GM21423 (cell line): ENCODE results near the gene PCDHB16.
"Not testable (repeated sequence)": the region's sequence is repeated elsewhere in the genome, so short reads cannot be mapped to it uniquely, and the experiment has no call there.

Experiments
- ATAC-seq: cut with Tn5 transposase; IDR thresholded peaks from one replicate; pipeline ENCODE4 v1.9.1; 2021; ENCODE audit warnings: mild to moderate bottlenecking, moderate library complexity; ENCODE audit not compliant: unreplicated experiment

Gene PCDHB16

GRCh38 chr5:141182248-141182647, at the start of gene PCDHB16:
PCDHB16 (plus strand) TSS chr5:141182387; CDS start chr5:141182560, 173 bp downstream.
- ATAC-seq, result no peak

DNA sequence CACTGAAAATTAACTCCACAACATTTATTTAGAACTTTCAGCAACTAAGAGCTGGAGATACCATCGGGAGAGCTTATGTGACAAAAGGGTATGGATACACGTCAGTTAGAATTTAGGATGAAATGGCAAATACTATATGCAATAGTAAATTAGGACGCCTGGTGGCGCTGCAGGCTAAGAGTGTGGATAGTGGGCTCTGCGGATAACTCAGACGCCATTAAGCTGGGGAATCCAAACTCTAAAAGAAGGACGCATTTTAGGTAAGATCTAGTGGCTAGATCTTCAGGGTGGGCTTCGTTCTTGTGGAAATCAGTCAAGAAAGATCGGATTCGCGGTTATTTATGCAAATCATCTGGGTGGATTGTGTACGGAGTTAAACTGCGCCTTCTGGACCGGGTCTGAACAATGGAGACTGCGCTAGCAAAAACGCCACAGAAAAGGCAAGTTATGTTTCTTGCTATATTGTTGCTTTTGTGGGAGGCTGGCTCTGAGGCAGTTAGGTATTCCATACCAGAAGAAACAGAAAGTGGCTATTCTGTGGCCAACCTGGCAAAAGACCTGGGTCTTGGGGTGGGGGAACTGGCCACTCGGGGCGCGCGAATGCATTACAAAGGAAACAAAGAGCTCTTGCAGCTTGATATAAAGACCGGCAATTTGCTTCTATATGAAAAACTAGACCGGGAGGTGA, 47.0 kb upstream of the PCDHB16 start, which contains the start of gene PCDHB5:
Gene PCDHB5, plus strand, starts transcription at position 177 of the 688 bp plus-strand sequence. Its CDS starts 229 bp downstream, at position 406.
- no peak for ATAC-seq

- ATAC-seq, result no peak
Measured at GRCh38 chr5:141135718-141136266, 46.4 kb upstream of the PCDHB16 start.

- not testable (repeated sequence) for ATAC-seq
Measured at GRCh38 chr5:141137346-141137745, 44.8 kb upstream of the PCDHB16 start.

DNA sequence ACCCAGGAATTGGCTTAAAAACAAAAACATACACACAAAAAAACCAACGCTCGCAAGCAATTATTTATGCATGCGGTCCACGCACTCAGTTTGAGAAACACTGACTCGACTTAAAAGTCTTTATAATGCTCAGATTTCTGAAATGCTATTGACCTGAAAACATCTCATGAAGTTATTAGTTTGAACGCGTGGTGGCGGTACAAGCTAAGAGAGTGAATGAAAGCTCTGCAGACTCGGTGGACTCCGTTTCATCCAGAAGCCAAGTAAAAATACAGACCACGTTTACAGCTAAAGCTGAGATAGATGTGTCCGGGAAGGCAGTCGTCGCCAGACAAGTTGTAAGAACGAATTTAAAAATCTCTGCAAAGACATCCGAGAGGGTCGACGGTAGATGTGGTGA, 32.4 kb upstream of the PCDHB16 start, which contains the start of gene PCDHB6:
Gene PCDHB6, plus strand, starts transcription at position 246 of the 400 bp plus-strand sequence. CDS start 201 bp downstream, outside the sequence.
- no peak for ATAC-seq

- ATAC-seq, result no peak
Measured at GRCh38 chr5:141150224-141150992, 31.8 kb upstream of the PCDHB16 start.

GRCh38 chr5:141150993-141151325, 31.2 kb upstream of the PCDHB16 start:
- no peak for ATAC-seq

GRCh38 chr5:141151632-141152031, 30.6 kb upstream of the PCDHB16 start:
- ATAC-seq, result not testable (repeated sequence)

GRCh38 chr5:141152096-141152495, 30.1 kb upstream of the PCDHB16 start:
- ATAC-seq, result not testable (repeated sequence)

GRCh38 chr5:141155540-141156374, 26.4 kb upstream of the PCDHB16 start:
- no peak for ATAC-seq

DNA sequence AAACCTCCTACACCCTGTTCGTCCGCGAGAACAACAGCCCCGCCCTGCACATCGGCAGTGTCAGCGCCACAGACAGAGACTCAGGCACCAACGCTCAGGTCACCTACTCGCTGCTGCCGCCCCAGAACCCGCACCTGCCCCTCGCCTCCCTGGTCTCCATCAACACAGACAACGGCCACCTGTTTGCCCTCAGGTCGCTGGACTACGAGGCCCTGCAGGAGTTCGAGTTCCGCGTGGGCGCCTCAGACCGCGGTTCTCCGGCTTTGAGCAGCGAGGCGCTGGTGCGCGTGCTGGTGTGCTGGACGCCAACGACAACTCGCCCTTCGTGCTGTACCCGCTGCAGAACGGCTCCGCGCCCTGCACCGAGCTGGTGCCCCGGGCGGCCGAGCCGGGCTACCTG, 24.8 kb upstream of the PCDHB16 start:
- ATAC-seq, result not testable (repeated sequence)

GRCh38 chr5:141157901-141158300, 24.3 kb upstream of the PCDHB16 start:
- not testable (repeated sequence) for ATAC-seq

- no peak for ATAC-seq
Measured at GRCh38 chr5:141172381-141173204, 9.6 kb upstream of the PCDHB16 start, which contains the start of gene PCDHB7. PCDHB7 (plus strand) TSS chr5:141172644; CDS start chr5:141172836, 192 bp downstream.

- not testable (repeated sequence) for ATAC-seq
Measured at GRCh38 chr5:141174291-141175104, 7.7 kb upstream of the PCDHB16 start.

DNA sequence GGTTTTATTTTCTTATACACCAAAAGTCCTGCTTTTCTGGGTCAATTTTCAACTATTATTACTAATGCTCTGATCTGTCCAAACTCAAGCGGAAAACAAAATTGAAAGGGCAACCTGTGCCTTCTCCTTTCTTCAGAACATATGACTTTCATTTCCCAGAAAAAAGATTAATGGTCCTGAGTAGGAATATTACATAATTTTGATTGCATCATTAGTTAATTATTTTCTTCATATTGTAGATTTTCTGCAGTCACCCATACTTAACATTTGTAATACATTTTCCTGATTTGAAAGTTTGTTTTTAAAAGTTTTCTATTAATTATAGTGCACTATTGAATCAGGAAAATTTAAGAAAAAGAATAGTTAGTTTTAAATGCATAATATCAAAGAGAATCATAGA, 6.3 kb upstream of the PCDHB16 start:
- no peak for ATAC-seq

DNA sequence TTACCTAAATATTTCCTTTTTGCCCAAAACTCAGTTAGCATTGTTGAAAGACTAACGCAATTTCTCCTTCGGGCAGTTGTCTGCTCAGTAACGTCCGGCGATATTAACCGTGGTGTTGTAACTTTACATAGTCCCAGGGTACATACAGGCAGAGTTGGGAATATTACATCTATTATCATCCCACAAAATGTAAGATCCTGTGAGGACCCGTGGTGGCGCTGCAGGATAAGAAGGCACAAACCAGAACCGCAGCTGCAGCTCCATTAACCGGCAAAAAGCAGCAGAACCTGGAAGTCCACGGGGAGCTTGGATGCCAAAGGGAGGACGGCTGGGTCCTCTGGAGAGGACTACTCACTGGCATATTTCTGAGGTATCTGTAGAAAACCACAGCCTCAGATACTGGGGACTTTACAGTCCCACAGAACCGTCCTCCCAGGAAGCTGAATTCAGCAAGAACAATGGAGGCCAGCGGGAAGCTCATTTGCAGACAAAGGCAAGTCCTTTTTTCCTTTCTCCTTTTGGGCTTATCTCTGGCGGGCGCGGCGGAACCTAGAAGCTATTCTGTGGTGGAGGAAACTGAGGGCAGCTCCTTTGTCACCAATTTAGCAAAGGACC, 4.5 kb upstream of the PCDHB16 start, which contains the start of gene PCDHB8:
Gene PCDHB8, plus strand, starts transcription at position 214 of the 615 bp plus-strand sequence. Its CDS starts 245 bp downstream, at position 459.
- ATAC-seq, result not testable (repeated sequence)

- not testable (repeated sequence) for ATAC-seq
Measured at GRCh38 chr5:141179371-141179770, 2.8 kb upstream of the PCDHB16 start.

DNA sequence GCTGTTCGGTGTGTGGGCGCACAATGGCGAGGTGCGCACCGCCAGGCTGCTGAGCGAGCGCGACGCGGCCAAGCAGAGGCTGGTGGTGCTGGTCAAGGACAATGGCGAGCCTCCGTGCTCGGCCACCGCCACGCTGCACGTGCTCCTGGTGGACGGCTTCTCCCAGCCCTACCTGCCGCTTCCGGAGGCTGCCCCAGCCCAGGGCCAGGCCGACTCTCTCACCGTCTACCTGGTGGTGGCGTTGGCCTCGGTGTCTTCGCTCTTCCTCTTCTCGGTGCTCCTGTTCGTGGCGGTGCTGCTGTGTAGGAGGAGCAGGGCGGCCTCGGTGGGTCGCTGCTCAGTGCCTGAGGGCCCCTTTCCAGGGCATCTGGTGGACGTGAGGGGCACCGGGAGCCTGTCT, 2.3 kb upstream of the PCDHB16 start:
- not testable (repeated sequence) for ATAC-seq
